Esophagus muscularis mucosa (tissue), 4 donors: ENCODE results near the gene CTSZ. TPM values are rescaled to one million over a fixed set of nuclear protein-coding genes. Genes with fewer than 3 reads are reported as not detected.
A peak's percentile ranks its signal among the peaks of the same experiment; 100 is the strongest.
"Not testable (repeated sequence)": the region's sequence is repeated elsewhere in the genome, so short reads cannot be mapped to it uniquely, and the experiment has no call there.

Experiments used
- DNase-seq: peaks from one replicate; pipeline ENCODE4 v3.0.0-alpha.2; 2017; ENCODE audit errors: extremely low spot score
- H3K27ac ChIP-seq, 4 donors: fragments of 200-600 bp; sonication (generic); replicated peaks in 1 of 4; 1 replicate in 3 of 4; 2 replicates in 1 of 4; pipeline ENCODE4 v1.5.1; 2016 to 2019; ENCODE audit warnings: mild to moderate bottlenecking in 1 of 4
- H3K27me3 ChIP-seq, 4 donors: fragments of 200-600 bp; sonication (generic); one replicate each; pipeline versions ENCODE4 v1.5.1 to v1.6.0; 2016 to 2019
- H3K36me3 ChIP-seq, 4 donors: fragments of 200-600 bp; sonication (generic); one replicate each; pipeline ENCODE4 v1.5.1; 2016 to 2019
- H3K4me1 ChIP-seq, 4 donors: fragments of 200-600 bp; sonication (generic); one replicate each; pipeline ENCODE4 v1.5.1; 2016 to 2019
- H3K4me3 ChIP-seq, 4 donors: fragments of 200-600 bp; sonication (generic); 1 replicate in 2 of 4; 2 replicates in 2 of 4; pipeline ENCODE4 v1.5.1; 2016 to 2019; ENCODE audit warnings: mild to moderate bottlenecking in 4 of 4, moderate library complexity in 1 of 4
- H3K9me3 ChIP-seq, 4 donors: fragments of 200-600 bp; sonication (generic); 1 replicate in 3 of 4; 2 replicates in 1 of 4; pipeline ENCODE4 v1.5.1; 2016 to 2019
- CTCF ChIP-seq, 3 experiments: fragments of 200-600 bp in 2 of 3; fragments of 450-650 bp in 1 of 3; sonication (generic) in 2 of 3; IDR thresholded peaks; one replicate each; pipeline ENCODE4 v1.5.1; 2017 to 2019; ENCODE audit warnings: antibody characterized with exemption in 3 of 3, mild to moderate bottlenecking in 2 of 3, moderate library complexity in 1 of 3
- EP300 ChIP-seq: sonication (generic); formaldehyde crosslinking; IDR thresholded peaks from one replicate; pipeline ENCODE4 v1.6.1; 2017; ENCODE audit warnings: antibody characterized with exemption
- POLR2A ChIP-seq: fragments of 450-650 bp; IDR thresholded peaks from one replicate; pipeline ENCODE4 v1.6.1; 2017; ENCODE audit warnings: antibody characterized with exemption, moderate library complexity, mild to moderate bottlenecking, low read depth
- POLR2AphosphoS5 ChIP-seq, 2 donors: sonication (generic); formaldehyde crosslinking; IDR thresholded peaks; one replicate each; pipeline ENCODE4 v1.6.1; 2017; ENCODE audit warnings: antibody characterized with exemption in 2 of 2
- WGBS: methylation state at CpG from one replicate; pipeline ENCODE4 v1.1.5; 2018; 5-methylcytosine and 5-hydroxymethylcytosine counted together
- intact Hi-C: fragments of 100-400 bp; cut with DNase I; formaldehyde crosslinking; loops from one replicate; pipeline ENCODE4 v1.15.1; 2023
- total RNA-seq, 4 donors: library from RNA; depleted of rRNA; stranded (reverse); fragments of >200 nt; gene quantifications; one replicate each; pipeline versions ENCODE4 v1.1.0 to v1.2.1, GENCODE V29; 2016

CTSZ gene
- total RNA-seq, 4 donors from 2014 or later: 136 to 267 (median 190) TPM

DNA sequence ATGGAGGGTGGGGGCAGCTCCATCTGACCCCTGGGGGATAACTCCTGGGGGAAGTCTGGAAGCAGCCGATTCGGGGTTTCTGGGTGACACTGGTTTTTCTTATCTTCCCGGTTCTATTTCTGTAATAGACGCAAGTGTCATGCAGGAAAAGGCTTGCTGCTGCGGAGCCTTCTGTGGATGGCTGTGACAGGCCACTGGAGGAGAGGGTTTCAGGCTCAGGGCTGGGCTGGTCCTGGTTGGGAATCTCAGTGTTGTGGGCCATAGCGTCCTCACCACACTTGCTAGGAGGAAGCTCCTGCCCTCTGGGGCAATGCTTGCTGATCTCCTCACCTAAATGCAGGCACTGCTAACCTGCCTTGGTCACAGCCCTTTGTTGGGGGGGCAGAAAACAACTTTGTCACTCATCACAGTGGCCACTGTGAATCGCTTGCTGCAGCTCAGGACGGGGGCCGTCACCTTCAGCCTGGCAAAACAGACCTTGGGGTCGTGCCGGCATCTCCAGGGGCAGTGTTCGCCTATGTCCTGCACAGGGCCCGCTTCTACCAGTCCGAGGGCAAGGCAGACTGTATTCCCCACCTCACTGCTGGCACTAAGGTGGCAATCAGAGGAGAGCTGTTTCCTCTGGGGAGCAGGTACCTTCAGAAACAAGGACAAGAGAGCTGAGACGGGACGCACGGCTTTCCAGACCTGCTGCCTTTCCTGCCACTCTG is 7.8 kb upstream of the CTSZ start:
- DNase-seq: no peak
- TF ChIP-seq POLR2A: no peak
- no peak for TF ChIP-seq POLR2AphosphoS5 (IDR thresholded peaks at IDR 0.05)
- TF ChIP-seq EP300: no peak
- no peak for TF ChIP-seq CTCF (IDR thresholded peaks at IDR 0.05)
- WGBS: 94% methylated on average over 7 of the region's 17 CpGs
- Histone ChIP-seq H3K4me3 (no peak overlapping the region), H3K4me1 (peaks cover 10 to 30% (median 16%) of the 10 kb centered on the region in 4 donors), H3K27ac (no peak overlapping the region), H3K9me3 (no peaks in the 10 kb centered on the region), H3K27me3 (no peaks in the 10 kb centered on the region), H3K36me3 (peaks cover 0 to 3% (median 0%) of the 10 kb centered on the region in 4 donors)
- intact Hi-C loops: no loop called here

GRCh38 chr20:59013959-59014608 is 7.0 kb upstream of the CTSZ start:
- 76% methylated on average over 13 of the region's 13 CpGs for WGBS
- no peak for TF ChIP-seq EP300
- TF ChIP-seq POLR2A: no peak
- no peak for TF ChIP-seq CTCF (IDR thresholded peaks at IDR 0.05)
- TF ChIP-seq POLR2AphosphoS5 (IDR thresholded peaks at IDR 0.05): no peak
- Histone ChIP-seq H3K27me3 (no peaks in the 10 kb centered on the region), H3K4me1 (peaks cover 10 to 30% (median 17%) of the 10 kb centered on the region in 4 donors), H3K36me3 (peaks cover 0 to 3% (median 0%) of the 10 kb centered on the region in 4 donors), H3K4me3 (no peak overlapping the region), H3K9me3 (no peaks in the 10 kb centered on the region), H3K27ac (no peak overlapping the region)
- intact Hi-C loops: no loop called here
- no peak for DNase-seq

GRCh38 chr20:59013031-59013951 is 6.2 kb upstream of the CTSZ start:
- Histone ChIP-seq H3K27ac (no peak overlapping the region), H3K4me1 (peaks cover 10 to 30% (median 17%) of the 10 kb centered on the region in 4 donors), H3K27me3 (no peaks in the 10 kb centered on the region), H3K9me3 (no peaks in the 10 kb centered on the region), H3K4me3 (no peak overlapping the region), H3K36me3 (peaks cover 0 to 3% (median 0%) of the 10 kb centered on the region in 4 donors)
- WGBS: 86% methylated on average over 17 of the region's 17 CpGs
- no peak for DNase-seq
- intact Hi-C loops: no loop called here
- TF ChIP-seq POLR2A: no peak
- no peak for TF ChIP-seq CTCF (IDR thresholded peaks at IDR 0.05)
- TF ChIP-seq EP300: no peak
- TF ChIP-seq POLR2AphosphoS5 (IDR thresholded peaks at IDR 0.05): no peak

DNA sequence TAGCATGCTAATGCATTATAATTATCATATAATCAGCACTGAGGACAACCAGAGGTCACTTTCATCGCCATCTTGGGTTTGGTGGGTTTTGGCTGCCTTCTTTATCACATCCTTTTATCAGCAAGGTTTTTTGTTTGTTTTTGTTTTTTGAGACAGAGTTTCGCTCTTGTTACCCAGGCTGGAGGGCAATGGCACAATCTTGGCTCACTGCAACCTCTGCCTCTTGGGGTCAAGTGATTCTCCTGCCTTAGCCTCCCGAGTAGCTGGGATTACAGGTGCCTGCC is 4.8 kb upstream of the CTSZ start:
- H3K4me3 ChIP-seq, intact Hi-C loops, H3K9me3 ChIP-seq, DNase-seq, H3K36me3 ChIP-seq, H3K27me3 ChIP-seq: not testable (repeated sequence)
- peak overlapping the region in 2 of 4 donors; percentile 42 to 47 for H3K27ac ChIP-seq
- 93% methylated on average over 3 of the region's 3 CpGs for WGBS
- peaks cover 18 to 31% (median 25%) of the 10 kb centered on the region in 4 donors for H3K4me1 ChIP-seq
